K562 (cell line): Measurements from ENCODE around the gene TMC5. TPM values are rescaled to one million over a fixed set of nuclear protein-coding genes. Genes with fewer than 3 reads are reported as not detected.

Source experiments
- ATAC-seq: fragments of 200-7000 bp; cut with Tn5 transposase; 3 replicates; pipeline ENCODE4 v1.9.1; 2020; ENCODE audit warnings: moderate library complexity
- BruUV-seq: library from RNA; stranded (reverse); fragments of 400-500 nt; replicated peaks from 2 replicates; lab custom pipeline; 2021; lab: Mats Ljungman, UMichigan
- CTCF ChIA-PET: fragments of 300-600 bp; formaldehyde crosslinking; extraction: SDS; loops from one replicate; lab custom pipeline; 2021; ENCODE audit warnings: low intra/inter-chr PET ratio; lab: Yijun Ruan, JAX
- POLR2A ChIA-PET: fragments of 300-600, 350-650 bp; sonication (Branson Sonifier 250); formaldehyde crosslinking; extraction: SDS; loops from one replicate; lab custom pipeline; 2021; ENCODE audit warnings: antibody characterized with exemption, inconsistent platforms; lab: Yijun Ruan, JAX
- DNase-seq, 4 experiments: peaks; one replicate each; pipeline versions ENCODE4 v3.0.0 to v3.0.0-alpha.2; 2011 to 2018; ENCODE audit warnings: low spot score in 3 of 4, mixed read lengths in 3 of 4; ENCODE audit errors: extremely low read depth in 1 of 4
- FAIRE-seq: peaks from 2 replicates; lab custom pipeline; 2011; peaks lifted over from hg19 to GRCh38; lab: Jason Lieb, UNC
- H2AFZ ChIP-seq: 2 replicates; pipeline ENCODE4 v1.6.0; 2011; ENCODE audit warnings: low read depth, low read length, control low read depth, inconsistent platforms
- H3K27ac ChIP-seq: fragments of 200-600 bp; 3 replicates; pipeline ENCODE4 v1.8.0; 2011; ENCODE audit warnings: low read depth, mild to moderate bottlenecking, control low read depth, inconsistent platforms, low read length, moderate library complexity, mixed read lengths; ENCODE audit errors: extremely low read depth
- H3K27me3 ChIP-seq, 2 experiments: fragments of 300-600 bp in 1 of 2; 2 replicates in 1 of 2; 3 replicates in 1 of 2; pipeline versions ENCODE4 v1.6.0 to v1.8.0; 2011; ENCODE audit warnings: inconsistent platforms in 2 of 2, low read length in 2 of 2, mild to moderate bottlenecking in 1 of 2, mixed read lengths in 1 of 2, moderate library complexity in 1 of 2; ENCODE audit not compliant: control insufficient read depth in 2 of 2, insufficient read depth in 2 of 2
- H3K36me3 ChIP-seq: fragments of 300-600 bp; 3 replicates; pipeline ENCODE4 v1.8.0; 2011; ENCODE audit warnings: mild to moderate bottlenecking, low read length, inconsistent platforms; ENCODE audit not compliant: control insufficient read depth, insufficient read depth
- H3K4me1 ChIP-seq, 2 experiments: fragments of 200-600 bp in 1 of 2; replicated peaks in 1 of 2; 2 replicates in 1 of 2; 3 replicates in 1 of 2; pipeline versions ENCODE4 v1.5.1 to v1.8.0; 2011; ENCODE audit warnings: inconsistent platforms in 2 of 2, low read length in 2 of 2, mild to moderate bottlenecking in 1 of 2, mixed read lengths in 1 of 2, moderate library complexity in 1 of 2; ENCODE audit not compliant: control insufficient read depth in 2 of 2, insufficient read depth in 2 of 2
- H3K4me2 ChIP-seq: 2 replicates; pipeline ENCODE4 v1.6.1; 2011; ENCODE audit warnings: low read length, control low read depth, inconsistent platforms, mixed read lengths; ENCODE audit not compliant: insufficient read depth
- H3K4me3 ChIP-seq: fragments of 200-600 bp; sonication (generic), shearing (Covaris generic); 2 replicates; pipeline ENCODE4 v1.5.1; 2016; ENCODE audit warnings: control low read depth, inconsistent platforms
- H3K79me2 ChIP-seq: fragments of 200-600 bp; 3 replicates; pipeline ENCODE4 v1.8.0; 2011; ENCODE audit warnings: low read length, inconsistent platforms; ENCODE audit not compliant: control insufficient read depth, insufficient read depth
- H3K9ac ChIP-seq, 2 experiments: 2 replicates each; pipeline versions ENCODE4 v1.6.0 to v1.6.1; 2011; ENCODE audit warnings: low read depth in 2 of 2, low read length in 2 of 2, control low read depth in 1 of 2, inconsistent platforms in 1 of 2, mild to moderate bottlenecking in 1 of 2, mixed read lengths in 1 of 2; ENCODE audit not compliant: insufficient read depth in 1 of 2
- H3K9me1 ChIP-seq: one replicate; pipeline ENCODE4 v1.6.0; 2011; ENCODE audit warnings: inconsistent platforms, mild to moderate bottlenecking, low read length, moderate library complexity; ENCODE audit not compliant: control insufficient read depth, insufficient read depth
- H3K9me3 ChIP-seq: replicated peaks from 2 replicates; pipeline ENCODE4 v1.5.1; 2011; ENCODE audit warnings: low read depth, low read length, inconsistent platforms; ENCODE audit not compliant: control insufficient read depth, insufficient read depth
- H4K20me1 ChIP-seq: replicated peaks from 2 replicates; pipeline ENCODE4 v1.6.1; 2011; ENCODE audit warnings: low read length, inconsistent platforms, mixed read lengths; ENCODE audit not compliant: control insufficient read depth, insufficient read depth
- FOXK2 ChIP-seq, 2 experiments: fragments of 450-650 bp; IDR thresholded peaks in 1 of 2; conservative IDR thresholded peaks in 1 of 2; 2 replicates each; pipeline ENCODE4 v1.6.1; 2016; ENCODE audit warnings: low read depth in 2 of 2, mild to moderate bottlenecking in 1 of 2
- FOXM1 ChIP-seq, 2 experiments: fragments of 450-650 bp in 1 of 2; sonication (generic) in 1 of 2; formaldehyde crosslinking in 1 of 2; IDR thresholded peaks; 2 replicates each; pipeline versions ENCODE4 v1.6.1 to v1.9.0; 2017 to 2022; ENCODE audit warnings: low read depth in 2 of 2, mild to moderate bottlenecking in 2 of 2, missing genetic modification reagents in 1 of 2, moderate library complexity in 1 of 2
- NEUROD1 ChIP-seq: fragments of 150-350 bp; IDR thresholded peaks from 2 replicates; pipeline ENCODE4 v1.6.1; 2014; ENCODE audit warnings: borderline replicate concordance, low read length, low read depth; ENCODE audit not compliant: partially characterized antibody
- TFAP4 ChIP-seq: sonication (generic); formaldehyde crosslinking; IDR thresholded peaks from 2 replicates; pipeline ENCODE4 v1.8.0; 2022; ENCODE audit warnings: missing genetic modification reagents, mild to moderate bottlenecking, moderate library complexity, borderline replicate concordance
- TGIF2 ChIP-seq: sonication (generic); formaldehyde crosslinking; IDR thresholded peaks from 2 replicates; pipeline ENCODE4 v1.8.1; 2022; ENCODE audit warnings: mild to moderate bottlenecking, missing genetic modification reagents, moderate library complexity
- THRB ChIP-seq: fragments of 450-650 bp; formaldehyde crosslinking; conservative IDR thresholded peaks from 2 replicates; pipeline ENCODE4 v1.4.0; 2022; ENCODE audit warnings: mild to moderate bottlenecking, missing genetic modification characterization
- ZNF644 ChIP-seq: fragments of 200-800 bp; sonication (Bioruptor generic); IDR thresholded peaks from 2 replicates; pipeline ENCODE4 v1.6.1; 2016; ENCODE audit warnings: low read depth, missing genetic modification characterization, missing compliant biosample characterization
- WGBS: fragments of 100-300 bp; shearing (Covaris generic); methylation state at CpG from one replicate; pipeline ENCODE4 v1.1.6; 2016; ENCODE audit warnings: low coverage, mixed read lengths; ENCODE audit not compliant: insufficient coverage; ENCODE audit errors: missing lambda C conversion rate; 5-methylcytosine and 5-hydroxymethylcytosine counted together
- in situ Hi-C: fragments of 300-500 bp; cut with MboI; formaldehyde crosslinking; loops from 4 replicates; pipeline ENCODE4 v1.15.0; 2018; ENCODE audit warnings: inconsistent platforms, mixed read lengths
- intact Hi-C: fragments of 100-400 bp; cut with micrococcal nuclease; formaldehyde crosslinking; loops from 2 replicates; pipeline ENCODE4 v1.14.2; 2022
- polyA plus RNA-seq, 8 experiments: library from polyadenylated mRNA; depleted of rRNA in 4 of 8; stranded (reverse) in 5 of 8; unstranded in 3 of 8; fragments of >200 nt; fragmentation: Nextera tagmentation in 2 of 8; fragmentation: Illumina TruSeq in 1 of 8; extraction: Ambion mirVana in 2 of 8; extraction: Trizol in 1 of 8; gene quantifications; 2 replicates each; pipeline versions ENCODE4 v1.2.1 to v1.2.3, GENCODE V29; 2011 to 2014; ENCODE audit warnings: inconsistent platforms in 1 of 8, missing spikeins in 1 of 8
- total RNA-seq, 7 experiments: library from RNA; depleted of rRNA in 6 of 7; stranded (reverse); fragments of >200 nt in 6 of 7; fragmentation: Illumina TruSeq in 2 of 7; extraction: Trizol in 2 of 7; gene quantifications; 2 replicates each; pipeline versions ENCODE4 v1.2.1 to v1.2.3, GENCODE V29; 2011 to 2021; ENCODE audit warnings: low replicate concordance in 1 of 7
- TF ChIP-seq, protein P1 (sequence below): fragments of 200-800 bp; sonication (Bioruptor generic); IDR thresholded peaks from 2 replicates; pipeline ENCODE4 v1.6.1; 2016; ENCODE audit warnings: missing genetic modification characterization, missing compliant biosample characterization
- TF ChIP-seq, protein P2 (sequence below), 2 experiments: fragments of 150-350 bp in 1 of 2; IDR thresholded peaks; 2 replicates each; pipeline ENCODE4 v1.6.1; 2012 to 2016; ENCODE audit warnings: low read depth in 2 of 2, low read length in 2 of 2, mild to moderate bottlenecking in 1 of 2, moderate library complexity in 1 of 2

TMC5 gene
- total and polyA plus RNA-seq, 9 of the 15 experiments (the other 6 are each of a cell fraction or from before 2014, with no cell fraction given): 0.83 to 2.6 (median 1.6) TPM

DNA sequence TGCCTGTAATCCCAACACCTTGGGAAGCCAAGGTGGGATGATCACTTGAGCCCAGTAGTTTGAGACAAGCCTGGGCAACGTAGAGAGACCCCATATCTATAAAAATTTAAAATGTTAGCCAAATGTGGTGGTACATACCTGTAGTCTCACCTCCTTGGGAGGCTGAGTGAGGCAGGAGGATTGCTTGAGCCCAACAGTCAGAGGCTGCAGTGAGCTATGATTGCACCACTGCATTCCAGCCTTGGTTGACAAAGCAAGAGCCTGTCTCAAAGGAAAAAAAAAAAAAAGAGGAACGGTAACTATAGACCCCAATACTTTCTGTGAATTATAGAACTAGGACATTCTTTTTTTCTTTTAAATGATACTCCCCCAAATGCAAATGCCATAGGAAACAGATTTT, 1.8 kb upstream of the TMC5 start:
- Histone ChIP-seq H4K20me1 (no peaks in the 10 kb centered on the region), H3K9me3 (0 out of 2 replicates have a peak, but pooled peaks cover 2% of the 10 kb centered on the region), H2AFZ (no peak overlapping the region), H3K27ac (no peak overlapping the region), H3K9me1 (no peaks in the 10 kb centered on the region), H3K4me3 (no peak overlapping the region), H3K9ac (no peak overlapping the region), H3K27me3 (peaks cover 0 to 3% of the 10 kb centered on the region in 2 experiments; a peak in 3 of 5 replicates), H3K4me2 (no peak overlapping the region), H3K4me1 (peaks cover 7 to 8% of the 10 kb centered on the region in 2 experiments; a peak in 4 of 5 replicates), H3K79me2 (no peaks in the 10 kb centered on the region), H3K36me3 (no peaks in the 10 kb centered on the region)
- no peak for DNase-seq
- ChIA-PET CTCF (no interaction called here), POLR2A (no interaction called here)
- in situ Hi-C loops (no loop called here), intact Hi-C loops (no loop called here)
- WGBS: 0% methylated on average over 2 of the region's 2 CpGs
- no TSS peak for BruUV-seq
- FAIRE-seq: no peak
- no peak for ATAC-seq
- TF ChIP-seq, protein P1, sequence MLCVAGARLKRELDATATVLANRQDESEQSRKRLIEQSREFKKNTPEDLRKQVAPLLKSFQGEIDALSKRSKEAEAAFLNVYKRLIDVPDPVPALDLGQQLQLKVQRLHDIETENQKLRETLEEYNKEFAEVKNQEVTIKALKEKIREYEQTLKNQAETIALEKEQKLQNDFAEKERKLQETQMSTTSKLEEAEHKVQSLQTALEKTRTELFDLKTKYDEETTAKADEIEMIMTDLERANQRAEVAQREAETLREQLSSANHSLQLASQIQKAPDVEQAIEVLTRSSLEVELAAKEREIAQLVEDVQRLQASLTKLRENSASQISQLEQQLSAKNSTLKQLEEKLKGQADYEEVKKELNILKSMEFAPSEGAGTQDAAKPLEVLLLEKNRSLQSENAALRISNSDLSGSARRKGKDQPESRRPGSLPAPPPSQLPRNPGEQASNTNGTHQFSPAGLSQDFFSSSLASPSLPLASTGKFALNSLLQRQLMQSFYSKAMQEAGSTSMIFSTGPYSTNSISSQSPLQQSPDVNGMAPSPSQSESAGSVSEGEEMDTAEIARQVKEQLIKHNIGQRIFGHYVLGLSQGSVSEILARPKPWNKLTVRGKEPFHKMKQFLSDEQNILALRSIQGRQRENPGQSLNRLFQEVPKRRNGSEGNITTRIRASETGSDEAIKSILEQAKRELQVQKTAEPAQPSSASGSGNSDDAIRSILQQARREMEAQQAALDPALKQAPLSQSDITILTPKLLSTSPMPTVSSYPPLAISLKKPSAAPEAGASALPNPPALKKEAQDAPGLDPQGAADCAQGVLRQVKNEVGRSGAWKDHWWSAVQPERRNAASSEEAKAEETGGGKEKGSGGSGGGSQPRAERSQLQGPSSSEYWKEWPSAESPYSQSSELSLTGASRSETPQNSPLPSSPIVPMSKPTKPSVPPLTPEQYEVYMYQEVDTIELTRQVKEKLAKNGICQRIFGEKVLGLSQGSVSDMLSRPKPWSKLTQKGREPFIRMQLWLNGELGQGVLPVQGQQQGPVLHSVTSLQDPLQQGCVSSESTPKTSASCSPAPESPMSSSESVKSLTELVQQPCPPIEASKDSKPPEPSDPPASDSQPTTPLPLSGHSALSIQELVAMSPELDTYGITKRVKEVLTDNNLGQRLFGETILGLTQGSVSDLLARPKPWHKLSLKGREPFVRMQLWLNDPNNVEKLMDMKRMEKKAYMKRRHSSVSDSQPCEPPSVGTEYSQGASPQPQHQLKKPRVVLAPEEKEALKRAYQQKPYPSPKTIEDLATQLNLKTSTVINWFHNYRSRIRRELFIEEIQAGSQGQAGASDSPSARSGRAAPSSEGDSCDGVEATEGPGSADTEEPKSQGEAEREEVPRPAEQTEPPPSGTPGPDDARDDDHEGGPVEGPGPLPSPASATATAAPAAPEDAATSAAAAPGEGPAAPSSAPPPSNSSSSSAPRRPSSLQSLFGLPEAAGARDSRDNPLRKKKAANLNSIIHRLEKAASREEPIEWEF: no peak
- TF ChIP-seq FOXM1 (IDR thresholded peaks at IDR 0.05; ENCODE audit: low read depth) (no peak), FOXM1 (CRISPR knock-in tag; IDR thresholded peaks at IDR 0.05; ENCODE audit: low read depth) (no peak), ZNF644 (tag) (no peak), TGIF2 (CRISPR knock-in tag) (no peak), FOXK2 (conservative IDR thresholded peaks at IDR 0.05 in 1 of 2, IDR thresholded peaks at IDR 0.05 in 1 of 2; ENCODE audit: low read depth in 2 of 2) (no peak), TFAP4 (CRISPR knock-in tag) (no peak), NEUROD1 (no peak), THRB (no peak)
- TF ChIP-seq, protein P2, sequence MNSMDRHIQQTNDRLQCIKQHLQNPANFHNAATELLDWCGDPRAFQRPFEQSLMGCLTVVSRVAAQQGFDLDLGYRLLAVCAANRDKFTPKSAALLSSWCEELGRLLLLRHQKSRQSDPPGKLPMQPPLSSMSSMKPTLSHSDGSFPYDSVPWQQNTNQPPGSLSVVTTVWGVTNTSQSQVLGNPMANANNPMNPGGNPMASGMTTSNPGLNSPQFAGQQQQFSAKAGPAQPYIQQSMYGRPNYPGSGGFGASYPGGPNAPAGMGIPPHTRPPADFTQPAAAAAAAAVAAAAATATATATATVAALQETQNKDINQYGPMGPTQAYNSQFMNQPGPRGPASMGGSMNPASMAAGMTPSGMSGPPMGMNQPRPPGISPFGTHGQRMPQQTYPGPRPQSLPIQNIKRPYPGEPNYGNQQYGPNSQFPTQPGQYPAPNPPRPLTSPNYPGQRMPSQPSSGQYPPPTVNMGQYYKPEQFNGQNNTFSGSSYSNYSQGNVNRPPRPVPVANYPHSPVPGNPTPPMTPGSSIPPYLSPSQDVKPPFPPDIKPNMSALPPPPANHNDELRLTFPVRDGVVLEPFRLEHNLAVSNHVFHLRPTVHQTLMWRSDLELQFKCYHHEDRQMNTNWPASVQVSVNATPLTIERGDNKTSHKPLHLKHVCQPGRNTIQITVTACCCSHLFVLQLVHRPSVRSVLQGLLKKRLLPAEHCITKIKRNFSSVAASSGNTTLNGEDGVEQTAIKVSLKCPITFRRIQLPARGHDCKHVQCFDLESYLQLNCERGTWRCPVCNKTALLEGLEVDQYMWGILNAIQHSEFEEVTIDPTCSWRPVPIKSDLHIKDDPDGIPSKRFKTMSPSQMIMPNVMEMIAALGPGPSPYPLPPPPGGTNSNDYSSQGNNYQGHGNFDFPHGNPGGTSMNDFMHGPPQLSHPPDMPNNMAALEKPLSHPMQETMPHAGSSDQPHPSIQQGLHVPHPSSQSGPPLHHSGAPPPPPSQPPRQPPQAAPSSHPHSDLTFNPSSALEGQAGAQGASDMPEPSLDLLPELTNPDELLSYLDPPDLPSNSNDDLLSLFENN (IDR thresholded peaks at IDR 0.05; ENCODE audit: low read depth in 2 of 2, low read length in 2 of 2): no peak
